HG02870 (cell line): ENCODE measurements around the gene NARF.
"Not testable (repeated sequence)": the region's sequence is repeated elsewhere in the genome, so short reads cannot be mapped to it uniquely, and the experiment has no call there.

Experiments used
- ATAC-seq: cut with Tn5 transposase; IDR thresholded peaks from one replicate; pipeline ENCODE4 v1.9.1; 2021; ENCODE audit warnings: mild to moderate bottlenecking, moderate library complexity; ENCODE audit not compliant: unreplicated experiment

The NARF gene

GRCh38 chr17:82445542-82445941 is 13.0 kb upstream of the NARF start:
- no peak for ATAC-seq

- no peak for ATAC-seq
These were observed 12.4 kb upstream of the NARF start for GRCh38 chr17:82446124-82446523.

GRCh38 chr17:82446649-82447048 is 11.9 kb upstream of the NARF start:
- ATAC-seq = no peak

GRCh38 chr17:82447876-82448275 is 10.7 kb upstream of the NARF start:
- ATAC-seq = no peak

GRCh38 chr17:82449131-82449882 is 9.2 kb upstream of the NARF start:
- peak; percentile 30 for ATAC-seq

- ATAC-seq = peak; percentile 5
These were observed 8.6 kb upstream of the NARF start for GRCh38 chr17:82449883-82450356.

- ATAC-seq = peak; percentile 66
These were observed 8.0 kb upstream of the NARF start, which contains the start of gene CYBC1 for GRCh38 chr17:82450357-82451106. Gene CYBC1, minus strand, starts transcription at chr17:82450752. Its CDS starts 1,498 bp downstream, at chr17:82449254.

GRCh38 chr17:82452162-82452561 is 6.4 kb upstream of the NARF start:
- no peak for ATAC-seq

GRCh38 chr17:82453151-82453550 is 5.4 kb upstream of the NARF start:
- ATAC-seq = not testable (repeated sequence)

- ATAC-seq = not testable (repeated sequence)
These were observed 4.8 kb upstream of the NARF start for GRCh38 chr17:82453706-82454105.

GRCh38 chr17:82457073-82457928 is 1.2 kb upstream of the NARF start:
- no peak for ATAC-seq

GRCh38 chr17:82457929-82458178 is 687 bp upstream of the NARF start:
- no peak for ATAC-seq

- no peak for ATAC-seq
These were observed 414 bp downstream of the NARF start for GRCh38 chr17:82458885-82459424.

- not testable (repeated sequence) for ATAC-seq
These were observed 1.4 kb downstream of the NARF start for GRCh38 chr17:82459936-82460335.

GRCh38 chr17:82461827-82462524 is 3.4 kb downstream of the NARF start:
- no peak for ATAC-seq

- ATAC-seq = no peak
These were observed 4.8 kb downstream of the NARF start for GRCh38 chr17:82463391-82463790.

GRCh38 chr17:82463925-82464566 is 5.5 kb downstream of the NARF start:
- ATAC-seq = no peak

GRCh38 chr17:82464567-82464929 is 6.0 kb downstream of the NARF start:
- no peak for ATAC-seq

- no peak for ATAC-seq
These were observed 6.6 kb downstream of the NARF start for GRCh38 chr17:82465023-82465603.

GRCh38 chr17:82468692-82469091 is 10.2 kb downstream of the NARF start:
- ATAC-seq = no peak
